ENCODE data around the gene LENEP. TPM values are rescaled to one million over a fixed set of nuclear protein-coding genes. Genes with fewer than 3 reads are reported as not detected.

LENEP gene
- total and polyA plus RNA-seq, 2 of the 8 experiments (the other 6 are each of a cell fraction or from before 2014, with no cell fraction given), result 1.3 TPM; not detected in 1

- Histone ChIP-seq H3K4me1 (replicated peaks in 1 of 4; ENCODE audit: control insufficient read depth in 3 of 4, insufficient read depth in 4 of 4, low read length in 3 of 4) (peaks cover 0 to 5% (median 0%) of the 10 kb centered on the region in 4 experiments; a peak in 2 of 7 replicates), H3K27me3 (replicated peaks in 1 of 4; ENCODE audit: control insufficient read depth in 3 of 4, extremely low read depth in 1 of 4, insufficient read depth in 3 of 4, low read length in 3 of 4) (peaks cover 0 to 3% (median 0%) of the 10 kb centered on the region in 4 experiments; a peak in 1 of 7 replicates), H2BK15ac (ENCODE audit: low read length) (no peak overlapping the region; the same call in 1 of the 2 replicates), H2BK20ac (ENCODE audit: low read length) (no peak overlapping the region), H4K20me1 (replicated peaks in 1 of 2; ENCODE audit: control insufficient read depth in 1 of 2, insufficient read depth in 2 of 2, low read length in 2 of 2) (no peaks in the 10 kb centered on the region), H3K4ac (replicated peaks; ENCODE audit: insufficient read length, low read depth, low read length) (no peak overlapping the region), H2BK5ac (ENCODE audit: low read depth, low read length) (no peak overlapping the region), H3K18ac (ENCODE audit: extremely low read depth, low read length) (no peak overlapping the region), H4K5ac (ENCODE audit: insufficient read length, low read depth, low read length) (no peak overlapping the region), H2BK12ac (ENCODE audit: low read depth, low read length) (no peak overlapping the region), H2AFZ (ENCODE audit: low read length) (no peak overlapping the region), H3K4me3 (ENCODE audit: extremely low read depth in 1 of 4, insufficient read depth in 2 of 4, low read depth in 3 of 4, low read length in 4 of 4) (no peak overlapping the region), H2AK5ac (ENCODE audit: low read depth, low read length) (no peak overlapping the region), H3K9ac (replicated peaks in 1 of 4; ENCODE audit: extremely low read depth in 1 of 4, low read depth in 3 of 4, low read length in 3 of 4) (no peak overlapping the region), H3K56ac (replicated peaks; ENCODE audit: insufficient read length, low read depth, low read length) (no peak overlapping the region), H3K79me2 (ENCODE audit: control insufficient read depth in 1 of 2, insufficient read depth in 2 of 2, low read length in 2 of 2) (no peaks in the 10 kb centered on the region), H3K23me2 (ENCODE audit: low read depth, low read length) (no peaks in the 10 kb centered on the region), H3K36me3 (ENCODE audit: control insufficient read depth in 2 of 4, insufficient read depth in 4 of 4, low read length in 3 of 4) (no peaks in the 10 kb centered on the region), H3K27ac (ENCODE audit: low read depth, low read length) (no peak overlapping the region), H2BK120ac (replicated peaks; ENCODE audit: low read depth, low read length) (no peak overlapping the region), H3K4me2 (ENCODE audit: insufficient read depth in 1 of 2, low read depth in 2 of 2, low read length in 2 of 2) (no peak overlapping the region), H3K14ac (ENCODE audit: insufficient read length) (no peak overlapping the region), H3K9me3 (ENCODE audit: insufficient read depth in 2 of 2, low read depth in 1 of 2, low read length in 1 of 2) (no peaks in the 10 kb centered on the region), H3K79me1 (ENCODE audit: low read depth, low read length) (no peaks in the 10 kb centered on the region), H4K91ac (replicated peaks; ENCODE audit: insufficient read length, low read length) (no peak overlapping the region), H4K8ac (ENCODE audit: extremely low read depth, insufficient read depth, low read length) (no peak overlapping the region), H3K23ac (ENCODE audit: insufficient read length) (no peak overlapping the region)
- POLR2A ChIA-PET (ENCODE audit: partially characterized antibody), result no interaction called here
- DNase-seq (ENCODE audit: low read depth in 1 of 2, low spot score in 2 of 2), result no peak
- FAIRE-seq, result no peak
- CTCF ChIA-PET (ENCODE audit: partially characterized antibody), result interaction anchor here (1.0 to 2.5 kb wide), 3 partner anchors 9 to 35 kb away, joined by 3 to 11 read pairs (median 6); no protein-coding TSS in a partner anchor
- WGBS, 2 experiments (ENCODE audit: extremely low coverage in 1 of 2, insufficient coverage in 1 of 2, insufficient read length in 1 of 2, insufficient replicate concordance in 2 of 2, low coverage in 1 of 2, low lambda C conversion rate in 2 of 2, missing lambda C conversion rate in 1 of 2), result 95% methylated on average over 6 of the region's 6 CpGs; no CpG with 5 or more reads in 1 of the 2 experiments
- TF ChIP-seq HDAC2 (IDR thresholded peaks at IDR 0.05; ENCODE audit: borderline replicate concordance in 1 of 2, low read depth in 2 of 2, low read length in 2 of 2) (no peak), GTF2F1 (IDR thresholded peaks at IDR 0.05; ENCODE audit: borderline replicate concordance, low read depth, low read length) (no peak)
Measured at GRCh38 chr1:155026588-155026987, 33.2 kb downstream of the LENEP start.
